Measurements from ENCODE around the gene RIT2.
"Not testable (repeated sequence)": the region's sequence is repeated elsewhere in the genome, so short reads cannot be mapped to it uniquely, and the experiment has no call there.

Gene RIT2

DNA sequence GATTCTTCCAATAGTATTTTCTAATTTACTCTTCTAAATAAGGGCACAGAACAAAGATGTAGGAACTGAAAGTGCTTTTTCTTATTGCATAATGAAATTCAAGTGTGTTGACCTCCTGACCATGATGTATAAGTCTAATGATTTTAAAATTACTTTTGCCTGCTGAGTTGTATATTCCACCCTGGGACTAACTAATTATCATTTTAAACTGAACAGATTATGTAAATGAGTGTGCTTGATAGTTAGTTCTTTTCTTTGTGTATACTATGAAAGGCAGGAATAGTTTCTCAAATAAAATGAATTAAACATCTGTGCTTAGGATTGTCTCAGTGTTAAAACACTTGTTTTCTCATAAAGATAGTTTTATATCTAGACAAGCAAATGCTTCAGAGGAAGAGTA is 284.5 kb downstream of the RIT2 start:
- no peak for DNase-seq (ENCODE audit: low spot score)

DNA sequence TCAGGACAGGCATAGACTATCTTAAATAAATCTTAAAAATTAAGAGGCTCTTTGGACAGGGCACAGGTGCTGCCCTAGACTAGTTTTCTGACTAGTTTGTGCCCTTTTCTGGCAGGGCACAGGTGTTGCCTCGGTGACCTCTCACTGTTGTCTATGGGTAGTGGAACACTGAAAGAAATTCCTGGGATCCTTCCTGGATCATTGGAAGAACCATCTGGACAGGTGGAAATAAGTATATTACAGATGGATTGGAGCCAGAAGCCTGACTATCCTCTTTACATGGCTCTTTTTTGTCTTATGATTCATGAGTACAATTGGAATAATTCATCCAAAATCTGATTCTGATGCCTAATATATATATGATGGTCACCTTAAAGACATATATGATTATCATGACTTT is 286.6 kb downstream of the RIT2 start:
- DNase-seq (ENCODE audit: low spot score) = no peak

DNA sequence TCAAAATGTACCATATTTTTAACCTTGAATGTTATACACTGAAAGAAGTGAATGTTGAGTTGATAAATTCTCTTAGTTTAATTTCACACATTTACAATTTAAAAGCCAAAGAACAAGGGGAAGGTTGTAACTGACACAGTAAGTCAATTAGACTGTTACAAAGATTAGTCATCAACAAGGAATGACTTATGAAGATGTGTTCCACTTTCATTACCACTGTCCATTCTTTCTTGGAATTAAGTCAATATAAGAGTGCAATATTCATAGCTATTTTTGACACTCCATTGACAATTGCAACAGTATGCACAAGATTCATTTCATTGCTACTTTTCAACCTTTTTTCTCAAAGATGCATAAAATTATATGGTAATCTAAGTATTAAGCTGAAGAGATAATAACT is 291.3 kb downstream of the RIT2 start:
- DNase-seq (ENCODE audit: low spot score) = no peak

DNA sequence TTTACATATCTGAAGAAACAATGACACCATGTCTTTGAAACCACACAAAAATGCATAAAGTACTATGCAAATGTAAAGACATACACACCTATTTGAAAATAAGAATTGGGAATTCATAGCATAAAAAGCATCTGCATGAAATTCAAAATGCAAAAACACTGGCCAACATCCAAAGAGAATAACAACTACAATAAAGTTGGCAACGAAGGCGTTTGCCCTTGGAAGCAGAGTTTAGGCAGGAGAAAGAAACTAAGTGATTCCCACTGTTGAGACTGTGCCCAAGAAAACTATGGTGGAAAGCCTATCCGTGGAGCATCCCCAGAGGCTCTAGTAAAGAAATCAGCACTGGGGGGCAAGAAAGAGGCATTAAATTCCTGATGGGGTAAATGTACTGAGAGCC is 292.8 kb downstream of the RIT2 start:
- DNase-seq (ENCODE audit: low spot score) = no peak

DNA sequence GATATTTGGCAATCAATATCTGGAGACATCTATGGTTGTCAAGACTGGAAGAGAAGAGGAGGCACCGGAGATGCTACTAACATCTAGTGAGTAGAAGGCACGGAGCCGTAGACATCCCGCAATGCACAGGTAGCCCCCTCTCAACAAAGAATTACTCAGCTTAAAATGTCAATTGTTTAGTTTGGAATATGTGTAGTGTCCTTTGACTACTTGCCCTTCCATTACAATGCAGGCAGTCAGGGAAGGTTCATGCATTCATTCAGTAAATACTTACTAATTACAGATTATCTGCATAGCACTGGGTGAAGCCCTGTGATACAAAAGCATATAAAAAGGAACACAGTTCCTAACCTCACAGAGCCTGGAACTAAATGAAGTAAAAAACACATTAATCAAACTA is 294.0 kb downstream of the RIT2 start:
- DNase-seq (ENCODE audit: low spot score) = no peak

DNA sequence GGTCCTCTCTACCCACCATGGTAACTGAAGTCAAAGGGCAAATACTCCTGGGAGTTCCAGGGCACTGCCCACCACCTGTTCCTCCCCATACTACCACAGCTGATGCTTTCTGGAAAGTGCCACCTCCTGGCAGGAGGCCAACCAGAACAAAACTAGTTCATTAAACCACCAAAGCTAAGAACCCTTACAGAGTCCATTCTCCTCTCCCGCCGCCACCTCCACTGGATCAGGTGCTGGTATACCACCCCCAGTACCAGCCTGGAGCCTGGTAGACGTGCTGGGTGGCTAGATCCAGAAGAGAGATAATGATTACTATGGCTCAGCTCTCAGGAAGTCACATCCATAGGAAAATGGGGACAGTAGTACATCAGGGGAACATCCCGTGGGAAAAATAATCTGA is 300.9 kb downstream of the RIT2 start:
- DNase-seq (ENCODE audit: low spot score) = no peak

DNA sequence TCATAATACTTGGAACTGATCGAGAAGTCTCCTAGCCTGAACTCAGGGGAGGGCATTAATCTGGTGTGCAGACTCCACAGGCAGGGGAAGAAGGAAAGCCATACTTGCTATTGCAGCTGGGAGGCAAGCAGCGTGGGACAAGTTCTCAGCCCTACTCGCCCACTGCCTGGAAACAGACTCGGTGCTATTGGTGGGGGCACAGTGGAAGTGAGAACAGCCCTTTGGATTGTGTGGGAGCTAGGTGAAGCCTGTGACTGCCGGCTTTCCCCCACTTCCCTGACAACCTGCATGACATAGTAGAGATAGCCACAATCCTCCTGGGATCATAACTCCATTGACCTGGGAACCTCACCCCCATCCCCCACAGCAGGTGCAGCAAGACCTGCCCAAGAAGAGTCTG is 301.3 kb downstream of the RIT2 start:
- DNase-seq (ENCODE audit: low spot score) = no peak

DNA sequence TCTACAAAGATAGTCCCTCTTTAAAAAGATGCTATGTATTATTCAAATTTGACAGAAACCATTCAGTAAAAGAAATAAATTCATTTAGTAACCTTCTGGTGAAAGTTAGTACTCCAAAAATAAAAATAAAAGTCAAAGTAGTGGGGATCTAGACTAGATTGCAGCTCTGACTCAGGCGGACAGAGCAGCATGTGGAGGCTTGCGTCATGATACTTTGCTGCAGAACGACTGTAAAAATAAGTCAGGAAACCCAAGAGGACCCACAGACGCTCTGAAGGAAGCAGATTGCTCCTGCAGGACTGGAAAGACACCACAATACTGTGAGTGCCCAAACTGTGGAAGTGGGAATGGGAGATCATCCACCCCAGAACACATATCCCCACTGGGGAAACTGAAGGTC is 301.9 kb downstream of the RIT2 start:
- DNase-seq (ENCODE audit: low spot score) = no peak

DNA sequence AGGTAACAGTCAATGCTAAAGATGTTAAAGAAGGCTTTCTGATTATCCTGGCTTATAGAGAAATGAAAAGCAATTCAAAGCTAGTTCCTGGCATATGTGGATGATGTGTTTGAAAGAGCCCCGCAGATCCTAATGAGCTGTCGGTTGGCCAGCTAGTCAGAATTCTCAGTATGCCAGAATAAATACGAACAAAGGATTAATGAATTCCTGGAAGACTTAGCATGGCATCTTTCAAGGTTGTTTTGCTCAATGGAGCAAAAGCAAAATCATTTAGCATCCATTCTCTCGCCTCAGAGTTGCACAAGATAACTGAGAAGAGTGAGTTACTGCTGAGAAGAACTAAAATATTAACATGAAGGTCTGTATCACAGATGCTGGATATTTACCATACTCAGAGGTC is 307.6 kb downstream of the RIT2 start:
- DNase-seq (ENCODE audit: low spot score) = no peak

DNA sequence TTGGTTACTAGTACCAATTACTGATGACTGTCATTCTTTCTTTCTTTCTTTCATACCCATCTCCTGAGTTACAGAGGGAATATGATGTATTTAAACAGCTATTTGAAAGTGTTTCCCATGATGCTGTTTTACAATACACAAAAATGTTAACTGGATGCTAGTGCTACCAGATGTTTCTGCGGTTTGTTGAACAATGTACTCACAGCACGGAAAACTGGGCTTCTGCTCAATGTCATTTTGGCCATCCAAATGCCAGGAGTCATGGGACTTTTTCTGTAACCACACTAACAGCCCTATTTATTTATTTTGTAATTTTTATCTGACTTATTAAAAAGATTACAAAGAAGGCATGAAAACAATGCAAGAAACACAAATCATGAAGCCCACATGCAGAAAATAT is 313.8 kb downstream of the RIT2 start:
- no peak for DNase-seq (ENCODE audit: low spot score)

DNA sequence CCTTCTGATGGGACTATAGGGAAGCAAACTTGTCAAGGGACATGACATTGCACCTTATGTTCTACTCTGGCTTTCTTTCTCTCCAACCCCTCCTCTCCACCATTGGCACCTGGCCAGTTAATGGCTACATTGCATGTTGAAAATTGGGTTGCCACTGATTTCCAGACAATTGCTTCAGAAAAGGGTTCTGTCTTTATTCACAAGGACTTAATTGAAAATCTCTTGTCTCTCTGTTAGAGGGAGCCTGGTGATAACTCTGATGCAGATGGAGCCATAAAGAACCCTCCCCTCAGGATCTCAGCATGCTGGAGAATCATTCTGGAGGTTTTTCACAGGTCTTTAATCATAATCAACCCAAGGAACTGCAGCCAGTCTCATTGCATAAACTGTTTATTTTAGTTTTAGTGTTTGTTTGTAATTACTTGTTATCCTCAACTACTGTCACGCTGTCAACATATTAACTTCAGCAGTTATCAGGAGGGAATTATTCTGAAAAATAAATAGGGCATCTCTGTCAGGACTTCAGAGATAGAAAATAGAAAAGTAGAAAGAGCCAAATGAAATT is 316.8 kb downstream of the RIT2 start:
- no peak for DNase-seq (ENCODE audit: low spot score)

DNA sequence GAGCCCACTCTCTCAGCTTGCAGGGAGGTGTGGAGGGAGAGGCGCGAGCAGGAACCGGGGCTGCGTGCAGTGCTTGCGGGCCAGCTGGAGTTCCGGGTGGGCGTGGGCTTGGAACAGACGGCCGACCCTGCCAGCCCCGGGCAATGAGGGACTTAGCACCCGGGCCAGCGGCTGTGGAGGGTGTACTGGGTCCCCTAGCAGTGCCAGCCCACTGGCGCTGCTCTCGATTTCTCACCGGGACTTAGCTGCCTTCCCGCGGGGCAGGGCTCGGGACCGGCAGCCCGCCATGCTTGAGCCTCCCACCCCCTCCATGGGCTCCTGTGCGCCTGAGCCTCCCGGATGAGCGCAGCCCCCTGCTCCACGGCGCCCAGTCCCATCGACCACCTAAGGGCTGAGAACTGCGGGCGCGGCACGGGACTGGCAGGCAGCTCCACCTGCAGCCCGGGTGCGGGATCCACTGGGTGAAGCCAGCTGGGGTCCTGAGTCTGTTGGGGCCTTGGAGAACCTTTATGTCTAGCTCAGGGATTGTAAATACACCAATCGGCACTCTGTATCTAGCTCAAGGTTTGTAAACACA is 320.2 kb downstream of the RIT2 start:
- DNase-seq (ENCODE audit: low spot score) = not testable (repeated sequence)

DNA sequence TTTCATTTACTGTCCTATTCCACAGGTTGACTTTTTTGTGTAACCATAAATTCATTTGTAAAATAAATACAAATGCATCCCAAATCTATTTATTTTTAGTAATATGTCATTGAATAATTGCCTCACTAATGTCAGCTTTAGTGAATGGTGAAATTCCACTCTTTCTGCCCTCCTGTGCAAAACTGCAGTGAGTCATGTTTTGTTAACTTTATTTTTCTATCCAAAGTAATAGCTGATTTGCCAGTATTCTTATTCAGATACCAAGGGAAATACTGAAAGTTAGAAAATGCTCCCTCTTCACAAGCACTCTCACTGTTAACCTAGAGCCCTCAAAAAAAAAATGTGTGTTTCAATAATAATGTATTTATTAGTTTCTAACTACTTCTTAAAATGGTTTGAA is 322.8 kb downstream of the RIT2 start:
- no peak for DNase-seq (ENCODE audit: low spot score)

DNA sequence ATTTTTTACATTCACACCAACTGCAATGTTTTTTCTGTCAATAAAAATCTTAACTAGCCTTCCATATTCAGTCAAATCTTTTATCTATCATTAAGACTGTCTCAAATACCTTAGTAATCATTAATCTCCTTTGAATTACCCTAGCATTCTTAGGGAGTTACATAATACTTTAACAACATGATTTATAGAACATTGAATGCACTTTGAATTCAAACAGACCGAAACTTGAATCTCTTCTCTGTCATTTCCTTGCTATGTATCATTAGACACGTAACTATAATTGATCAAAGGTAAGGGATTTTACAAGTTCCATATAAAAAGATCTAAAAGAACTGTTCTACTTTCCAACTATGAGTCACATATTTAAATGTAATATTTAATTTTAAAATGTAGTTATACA is 330.9 kb downstream of the RIT2 start:
- DNase-seq (ENCODE audit: low spot score) = no peak

DNA sequence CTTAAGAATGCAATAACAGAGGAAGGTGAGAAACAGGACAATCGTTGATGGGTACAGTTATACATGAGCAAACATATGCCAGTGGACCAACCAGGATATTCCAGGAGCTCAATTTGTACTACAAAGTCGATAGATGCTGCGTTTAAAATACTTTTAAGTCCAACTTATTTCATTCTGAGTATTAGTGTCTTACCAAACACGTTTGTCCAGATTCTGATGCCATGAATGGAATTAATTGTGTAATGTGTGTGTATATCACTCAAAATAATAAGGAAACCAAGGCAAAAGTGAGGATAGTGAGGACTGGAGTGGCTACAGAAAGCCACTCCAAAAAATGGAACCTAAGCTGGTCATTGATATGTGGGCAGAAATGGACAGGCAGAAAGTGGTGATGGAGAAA is 332.6 kb downstream of the RIT2 start:
- DNase-seq (ENCODE audit: low spot score) = no peak

DNA sequence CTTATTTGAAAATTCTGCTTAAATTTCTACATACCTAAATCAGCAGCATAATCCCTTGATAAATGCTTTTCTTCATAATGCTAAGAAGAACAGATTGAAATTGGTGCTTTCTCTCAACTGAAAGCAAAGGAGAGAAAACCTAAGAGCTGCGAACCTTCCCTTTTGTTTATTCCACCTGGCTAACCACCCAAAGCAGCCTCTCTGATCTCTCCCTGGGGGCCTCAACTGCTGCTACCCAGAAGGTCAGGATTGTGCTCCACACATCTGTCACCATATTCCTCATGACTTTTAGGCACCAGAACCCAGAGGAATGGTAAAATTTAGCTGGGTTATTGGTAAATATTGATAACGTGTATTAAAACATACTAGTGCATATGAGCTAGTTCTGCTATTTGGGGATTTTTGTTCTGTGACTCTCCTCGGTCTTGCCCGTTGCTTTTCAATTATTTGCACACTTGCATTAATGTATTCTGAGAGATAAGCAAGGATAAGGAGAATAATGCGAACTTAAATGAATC is 334.1 kb downstream of the RIT2 start:
- DNase-seq (ENCODE audit: low spot score) = no peak

DNA sequence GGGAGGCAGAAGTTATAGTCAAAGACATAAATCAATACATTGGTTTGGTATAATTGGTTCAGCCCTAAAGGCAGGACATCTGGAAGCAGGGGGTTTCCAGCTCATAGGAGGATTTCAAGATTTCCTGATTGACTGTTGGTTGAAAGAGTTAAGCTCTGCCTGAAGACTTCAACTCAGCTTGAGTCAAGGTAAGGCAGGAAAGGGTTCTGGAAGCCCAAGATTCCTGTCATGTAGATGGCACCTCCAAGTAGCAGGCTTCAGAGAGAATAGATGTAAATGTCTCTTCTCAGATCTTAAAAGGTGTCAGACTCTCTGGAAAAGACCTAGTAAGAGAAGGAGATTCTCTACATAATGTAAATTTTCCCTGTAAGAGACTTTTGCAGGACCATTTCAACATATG is 335.3 kb downstream of the RIT2 start:
- DNase-seq (ENCODE audit: low spot score) = no peak

DNA sequence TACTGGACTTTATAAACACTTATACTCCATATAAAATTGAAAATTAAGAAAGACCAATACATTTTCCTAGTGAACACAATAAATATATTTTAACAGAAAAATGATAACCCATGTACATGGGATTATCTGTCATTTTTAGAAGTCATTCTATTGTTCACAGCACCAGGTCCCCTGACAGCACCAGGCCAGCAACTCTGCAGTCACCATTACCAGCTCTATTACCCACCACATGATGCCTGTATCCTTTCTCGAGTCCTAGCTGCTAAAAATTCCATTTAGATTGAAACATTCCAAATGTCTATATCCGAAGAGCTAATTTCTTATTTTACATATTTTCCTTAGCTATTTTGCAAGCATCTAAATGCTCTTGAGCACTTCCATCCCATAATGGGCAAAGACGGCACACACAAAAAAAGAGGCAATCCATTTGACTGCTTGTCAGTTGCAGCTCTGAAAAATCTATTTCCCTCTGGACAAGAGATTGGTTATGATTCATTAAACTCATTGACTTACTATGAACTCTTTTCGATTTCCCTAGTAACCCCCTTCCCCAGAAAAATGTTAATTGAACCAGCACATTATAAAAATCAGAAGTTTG is 336.9 kb downstream of the RIT2 start:
- no peak for DNase-seq (ENCODE audit: low spot score)

DNA sequence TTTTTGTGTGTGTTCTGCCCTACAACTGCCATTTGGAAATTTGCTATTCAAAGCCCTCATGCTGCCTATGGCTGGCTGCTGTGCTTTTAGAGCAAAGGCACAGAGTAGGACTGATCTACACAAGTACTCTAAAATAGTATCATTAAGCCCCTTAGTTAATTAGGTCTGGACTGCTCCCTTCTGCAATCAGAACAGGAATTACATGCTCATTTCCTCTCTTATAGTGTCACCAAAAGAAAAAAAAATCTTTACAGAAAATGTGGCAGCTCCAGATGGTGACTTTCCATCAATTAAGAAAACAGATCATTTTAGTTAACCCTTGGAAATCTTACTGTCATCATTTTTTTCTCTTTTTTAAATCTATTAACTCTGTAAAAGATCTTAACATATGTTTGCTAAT is 337.5 kb downstream of the RIT2 start:
- no peak for DNase-seq (ENCODE audit: low spot score)

DNA sequence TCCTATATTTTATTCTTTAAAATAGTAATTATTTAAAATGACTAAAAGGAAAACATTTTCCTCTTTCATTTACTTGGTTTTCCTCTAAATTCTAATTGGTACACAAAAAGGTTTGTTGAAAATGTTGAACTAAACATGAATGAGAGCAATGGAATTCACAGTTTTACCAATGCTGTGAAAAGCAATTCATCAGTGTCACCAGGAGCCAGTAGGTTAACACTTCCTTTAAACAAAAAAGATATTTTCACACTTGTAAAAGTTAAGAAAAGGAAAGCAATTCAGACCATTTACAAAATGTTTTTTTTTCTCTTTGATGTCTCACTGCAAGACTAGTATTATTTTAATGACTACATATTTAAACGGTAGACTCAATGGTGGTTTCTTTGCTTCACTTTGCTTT is 341.6 kb downstream of the RIT2 start:
- no peak for DNase-seq (ENCODE audit: low spot score)

DNA sequence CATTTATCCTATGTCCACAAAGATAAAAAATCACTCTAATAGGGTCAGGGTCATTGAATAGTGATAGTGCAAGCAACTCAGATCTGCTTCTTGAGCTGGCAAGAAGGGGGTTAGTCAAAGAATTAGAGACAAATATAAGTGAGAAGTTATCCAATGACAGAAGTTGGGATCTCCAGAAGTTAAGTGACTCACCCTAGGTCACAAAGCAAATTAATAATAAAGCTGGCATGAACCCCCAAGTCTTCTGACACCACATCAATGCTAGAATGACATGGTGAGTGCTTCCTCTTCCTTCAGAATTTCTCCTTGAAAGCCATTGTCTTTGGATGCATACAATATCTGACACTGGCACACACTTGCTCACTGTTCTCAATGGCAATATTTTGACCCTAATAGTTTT is 343.5 kb downstream of the RIT2 start:
- no peak for DNase-seq (ENCODE audit: low spot score)

DNA sequence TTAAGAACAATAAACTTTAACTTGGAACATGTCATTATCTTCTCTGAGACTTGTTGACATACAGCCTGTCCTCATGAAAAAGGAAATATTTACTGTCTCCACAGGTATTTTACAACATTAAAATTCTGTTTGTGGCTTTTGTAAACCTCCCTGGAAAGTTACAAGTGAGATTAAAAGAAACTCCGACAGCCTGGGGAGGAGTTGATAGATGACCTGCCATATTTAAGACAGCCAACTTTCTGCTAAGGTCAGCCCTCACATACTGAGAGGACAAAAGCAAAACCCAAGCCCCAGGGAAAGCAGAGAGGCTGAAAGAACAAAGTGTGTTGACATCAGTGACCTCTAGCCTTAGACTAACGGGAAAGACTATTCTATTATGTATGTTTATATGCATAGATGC is 350.2 kb downstream of the RIT2 start:
- DNase-seq (ENCODE audit: low spot score) = no peak

DNA sequence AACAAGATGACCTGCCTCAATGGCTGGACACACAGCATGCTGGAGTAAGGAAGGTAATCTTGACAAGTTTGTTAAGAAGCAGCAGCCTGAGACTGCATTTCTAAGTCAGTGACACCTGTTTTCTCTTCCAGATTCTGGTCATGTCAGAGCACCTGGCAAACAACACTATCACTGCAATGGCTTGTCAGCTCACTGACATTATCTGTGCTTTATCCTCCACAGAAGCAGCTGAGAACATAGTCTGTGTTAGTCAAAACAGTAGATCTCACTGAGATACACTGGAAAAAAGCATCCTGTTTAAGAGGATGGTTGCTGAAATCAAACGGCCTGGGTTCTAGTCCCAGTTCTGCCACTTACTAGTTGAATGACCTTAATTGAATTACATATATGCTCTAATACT is 355.2 kb downstream of the RIT2 start:
- DNase-seq (ENCODE audit: low spot score) = no peak

DNA sequence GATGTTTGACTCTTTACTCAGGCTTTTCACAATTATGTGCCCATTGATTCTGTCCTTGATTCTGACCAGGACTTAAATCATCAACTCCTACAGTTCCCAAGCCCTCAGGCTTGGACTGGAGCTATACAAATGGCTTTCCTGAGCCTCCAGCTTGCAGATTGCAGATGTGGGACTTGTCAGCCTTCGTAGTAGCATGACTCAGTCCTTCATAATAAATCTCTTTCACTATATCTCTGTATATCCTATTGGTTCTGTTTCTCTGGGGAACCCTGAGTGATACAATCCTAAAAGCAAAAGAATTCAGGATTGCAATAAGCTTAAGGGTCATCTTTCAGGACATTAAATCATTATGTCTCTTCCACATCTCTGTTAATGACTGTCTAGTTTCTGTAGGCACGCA is 356.6 kb downstream of the RIT2 start:
- no peak for DNase-seq (ENCODE audit: low spot score)
